ENCODE measurements around the gene HPS1.
A peak's percentile ranks its signal among the peaks of the same experiment; 100 is the strongest.

The HPS1 gene

GRCh38 chr10:98425511-98426352 is 21.0 kb downstream of the HPS1 start:
- DNase-seq (ENCODE audit: low read depth), result peak; percentile 26
- H3K4me3 ChIP-seq (ENCODE audit: low read length), result no peak overlapping the region
- TF ChIP-seq CTCF (conservative IDR thresholded peaks at IDR 0.05; ENCODE audit: low read length), result peak; percentile 65

- DNase-seq (ENCODE audit: low read depth), result no peak
- no peak overlapping the region for H3K4me3 ChIP-seq (ENCODE audit: low read length)
- no peak for TF ChIP-seq CTCF (conservative IDR thresholded peaks at IDR 0.05; ENCODE audit: low read length)
Observed at GRCh38 chr10:98424295-98425254, 22.2 kb downstream of the HPS1 start.

GRCh38 chr10:98423691-98424120 is 23.0 kb downstream of the HPS1 start:
- H3K4me3 ChIP-seq (ENCODE audit: low read length), result no peak overlapping the region
- no peak for TF ChIP-seq CTCF (conservative IDR thresholded peaks at IDR 0.05; ENCODE audit: low read length)
- DNase-seq (ENCODE audit: low read depth), result no peak

- H3K4me3 ChIP-seq (ENCODE audit: low read length), result no peak overlapping the region
- no peak for DNase-seq (ENCODE audit: low read depth)
- no peak for TF ChIP-seq CTCF (conservative IDR thresholded peaks at IDR 0.05; ENCODE audit: low read length)
Observed at GRCh38 chr10:98422182-98422581, 24.6 kb downstream of the HPS1 start.

- no peak for TF ChIP-seq CTCF (conservative IDR thresholded peaks at IDR 0.05; ENCODE audit: low read length)
- no peak overlapping the region for H3K4me3 ChIP-seq (ENCODE audit: low read length)
- no peak for DNase-seq (ENCODE audit: low read depth)
Observed at GRCh38 chr10:98420786-98421185, 25.9 kb downstream of the HPS1 start.

- no peak for DNase-seq (ENCODE audit: low read depth)
- no peak overlapping the region for H3K4me3 ChIP-seq (ENCODE audit: low read length)
- TF ChIP-seq CTCF (conservative IDR thresholded peaks at IDR 0.05; ENCODE audit: low read length), result no peak
Observed at GRCh38 chr10:98419469-98420261, 27.1 kb downstream of the HPS1 start.

Measured in AG10803 (cell line).